NCI-H524 (cell line): Measurements from ENCODE around the gene SNX11.

Experiments
- DNase-seq, 2 experiments: peaks; one replicate each; lab custom pipeline; 2025; lab: John Stamatoyannopoulos, UW

SNX11 gene

DNA sequence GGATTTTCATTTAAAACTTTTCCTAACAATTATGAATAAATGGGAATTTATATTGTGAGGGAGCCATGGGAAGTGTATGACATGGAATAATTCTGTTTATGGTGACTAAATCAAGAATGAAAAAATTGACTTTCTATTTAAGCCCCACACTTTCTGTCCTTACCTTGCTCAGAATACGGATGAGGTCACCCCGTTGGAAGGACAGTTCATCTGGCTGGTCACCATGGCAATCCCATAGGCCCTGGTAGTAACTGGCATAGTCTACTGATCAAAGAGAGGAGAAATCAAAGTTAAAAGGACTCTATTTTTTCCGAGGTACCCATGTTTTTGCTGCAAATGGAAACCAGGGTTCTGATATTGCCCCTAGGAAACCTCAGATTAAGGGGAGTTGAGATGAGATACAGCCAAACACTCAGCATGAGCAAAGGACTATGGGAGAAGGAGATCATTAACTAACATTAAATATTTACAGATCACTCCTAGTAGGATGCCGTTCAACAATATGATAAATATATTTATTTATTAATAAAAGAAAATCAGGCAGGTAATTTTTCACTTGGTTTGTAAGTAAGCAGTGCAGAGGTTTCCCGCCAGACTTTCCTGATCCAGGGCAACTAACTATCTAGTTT is 54.9 kb downstream of the SNX11 start:
- no peak for DNase-seq

- DNase-seq: no peak
These were observed 55.5 kb downstream of the SNX11 start for GRCh38 chr17:48162946-48163506.

DNA sequence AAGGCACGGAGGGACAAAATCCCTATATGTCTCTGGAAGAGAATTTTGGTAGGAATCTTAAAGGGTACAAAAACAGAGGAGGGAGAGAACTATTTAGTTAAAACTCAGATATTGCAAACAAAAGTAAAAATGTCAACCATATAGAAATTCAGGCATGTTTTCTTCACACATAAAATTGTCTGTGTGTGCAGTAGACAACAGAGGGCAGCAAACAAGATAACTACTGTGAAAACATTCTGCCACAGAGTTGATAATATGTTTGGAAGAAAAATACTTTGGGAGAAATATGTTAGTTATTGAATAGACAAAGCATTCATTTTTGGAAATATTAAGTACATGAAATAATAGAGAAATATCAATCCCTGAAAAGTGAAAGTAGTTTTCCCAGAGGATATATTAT is 56.2 kb downstream of the SNX11 start:
- DNase-seq: no peak

GRCh38 chr17:48169926-48170325 is 62.4 kb downstream of the SNX11 start:
- DNase-seq: no peak
